ENCODE results near the gene TCEA2. TPM values are rescaled to one million over a fixed set of nuclear protein-coding genes. Genes with fewer than 3 reads are reported as not detected.

Gene TCEA2
- total and polyA plus RNA-seq, 9 of the 15 experiments (the other 6 are each of a cell fraction or from before 2014, with no cell fraction given) = 1.4 to 28.7 (median 5.4) TPM

DNA sequence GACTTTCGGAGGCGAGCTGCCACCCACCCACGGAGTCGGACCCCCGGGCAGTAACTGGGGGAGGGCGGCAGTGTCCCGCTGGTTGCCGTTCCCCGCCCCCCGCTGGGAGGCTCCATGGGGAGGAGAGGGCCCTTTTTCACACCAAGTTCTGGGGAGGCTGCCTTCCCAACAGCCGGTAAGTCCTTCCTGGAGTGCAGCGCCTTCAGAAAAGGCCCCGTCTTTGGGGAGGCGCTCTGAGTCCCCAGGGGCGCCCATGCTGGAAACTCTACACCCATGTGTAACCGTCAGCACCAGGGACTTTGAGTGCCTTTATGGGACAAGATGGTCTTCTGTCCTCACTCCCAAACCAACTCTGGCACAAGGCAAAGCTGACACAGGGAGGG is 13.1 kb upstream of the TCEA2 start (continued):
- TF ChIP-seq, protein P1, sequence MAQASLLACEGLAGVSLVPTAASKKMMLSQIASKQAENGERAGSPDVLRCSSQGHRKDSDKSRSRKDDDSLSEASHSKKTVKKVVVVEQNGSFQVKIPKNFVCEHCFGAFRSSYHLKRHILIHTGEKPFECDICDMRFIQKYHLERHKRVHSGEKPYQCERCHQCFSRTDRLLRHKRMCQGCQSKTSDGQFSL (CRISPR knock-in tag; IDR thresholded peaks at IDR 0.05) = no peak; the same call in 1 of the 2 replicates
- TF ChIP-seq, protein P1 (tag; IDR thresholded peaks at IDR 0.05) = no peak
- TF ChIP-seq YBX1 (IDR thresholded peaks at IDR 0.05) (no peak), ZNF778 (CRISPR knock-in tag; IDR thresholded peaks at IDR 0.05) (no peak), CEBPB (tag; IDR thresholded peaks at IDR 0.05) (no peak), RB1 (IDR thresholded peaks at IDR 0.05; ENCODE audit: low read depth) (no peak), CHD4 (IDR thresholded peaks at IDR 0.05; ENCODE audit: insufficient read depth, insufficient replicate concordance, low read depth, low read length, poor library complexity, severe bottlenecking) (peak; percentile 20), SAP30 (IDR thresholded peaks at IDR 0.05; ENCODE audit: borderline replicate concordance, insufficient read depth, low read depth, low read length, poor library complexity, severe bottlenecking) (no peak), HMGN3 (IDR thresholded peaks at IDR 0.05; ENCODE audit: borderline replicate concordance, extremely low read depth, insufficient read length, low read depth, low read length) (no peak), MYC (IDR thresholded peaks at IDR 0.05; ENCODE audit: low read depth, low read length) (no peak), MYC (CRISPR knock-in tag; IDR thresholded peaks at IDR 0.05; ENCODE audit: borderline replicate concordance, low read depth) (no peak; the same call in 1 of the 2 replicates)
- TF ChIP-seq, protein P2, sequence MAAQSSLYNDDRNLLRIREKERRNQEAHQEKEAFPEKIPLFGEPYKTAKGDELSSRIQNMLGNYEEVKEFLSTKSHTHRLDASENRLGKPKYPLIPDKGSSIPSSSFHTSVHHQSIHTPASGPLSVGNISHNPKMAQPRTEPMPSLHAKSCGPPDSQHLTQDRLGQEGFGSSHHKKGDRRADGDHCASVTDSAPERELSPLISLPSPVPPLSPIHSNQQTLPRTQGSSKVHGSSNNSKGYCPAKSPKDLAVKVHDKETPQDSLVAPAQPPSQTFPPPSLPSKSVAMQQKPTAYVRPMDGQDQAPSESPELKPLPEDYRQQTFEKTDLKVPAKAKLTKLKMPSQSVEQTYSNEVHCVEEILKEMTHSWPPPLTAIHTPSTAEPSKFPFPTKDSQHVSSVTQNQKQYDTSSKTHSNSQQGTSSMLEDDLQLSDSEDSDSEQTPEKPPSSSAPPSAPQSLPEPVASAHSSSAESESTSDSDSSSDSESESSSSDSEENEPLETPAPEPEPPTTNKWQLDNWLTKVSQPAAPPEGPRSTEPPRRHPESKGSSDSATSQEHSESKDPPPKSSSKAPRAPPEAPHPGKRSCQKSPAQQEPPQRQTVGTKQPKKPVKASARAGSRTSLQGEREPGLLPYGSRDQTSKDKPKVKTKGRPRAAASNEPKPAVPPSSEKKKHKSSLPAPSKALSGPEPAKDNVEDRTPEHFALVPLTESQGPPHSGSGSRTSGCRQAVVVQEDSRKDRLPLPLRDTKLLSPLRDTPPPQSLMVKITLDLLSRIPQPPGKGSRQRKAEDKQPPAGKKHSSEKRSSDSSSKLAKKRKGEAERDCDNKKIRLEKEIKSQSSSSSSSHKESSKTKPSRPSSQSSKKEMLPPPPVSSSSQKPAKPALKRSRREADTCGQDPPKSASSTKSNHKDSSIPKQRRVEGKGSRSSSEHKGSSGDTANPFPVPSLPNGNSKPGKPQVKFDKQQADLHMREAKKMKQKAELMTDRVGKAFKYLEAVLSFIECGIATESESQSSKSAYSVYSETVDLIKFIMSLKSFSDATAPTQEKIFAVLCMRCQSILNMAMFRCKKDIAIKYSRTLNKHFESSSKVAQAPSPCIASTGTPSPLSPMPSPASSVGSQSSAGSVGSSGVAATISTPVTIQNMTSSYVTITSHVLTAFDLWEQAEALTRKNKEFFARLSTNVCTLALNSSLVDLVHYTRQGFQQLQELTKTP (IDR thresholded peaks at IDR 0.05; ENCODE audit: low read depth in 1 of 2, partially characterized antibody in 2 of 2) = no peak
- TF ChIP-seq, protein P3, sequence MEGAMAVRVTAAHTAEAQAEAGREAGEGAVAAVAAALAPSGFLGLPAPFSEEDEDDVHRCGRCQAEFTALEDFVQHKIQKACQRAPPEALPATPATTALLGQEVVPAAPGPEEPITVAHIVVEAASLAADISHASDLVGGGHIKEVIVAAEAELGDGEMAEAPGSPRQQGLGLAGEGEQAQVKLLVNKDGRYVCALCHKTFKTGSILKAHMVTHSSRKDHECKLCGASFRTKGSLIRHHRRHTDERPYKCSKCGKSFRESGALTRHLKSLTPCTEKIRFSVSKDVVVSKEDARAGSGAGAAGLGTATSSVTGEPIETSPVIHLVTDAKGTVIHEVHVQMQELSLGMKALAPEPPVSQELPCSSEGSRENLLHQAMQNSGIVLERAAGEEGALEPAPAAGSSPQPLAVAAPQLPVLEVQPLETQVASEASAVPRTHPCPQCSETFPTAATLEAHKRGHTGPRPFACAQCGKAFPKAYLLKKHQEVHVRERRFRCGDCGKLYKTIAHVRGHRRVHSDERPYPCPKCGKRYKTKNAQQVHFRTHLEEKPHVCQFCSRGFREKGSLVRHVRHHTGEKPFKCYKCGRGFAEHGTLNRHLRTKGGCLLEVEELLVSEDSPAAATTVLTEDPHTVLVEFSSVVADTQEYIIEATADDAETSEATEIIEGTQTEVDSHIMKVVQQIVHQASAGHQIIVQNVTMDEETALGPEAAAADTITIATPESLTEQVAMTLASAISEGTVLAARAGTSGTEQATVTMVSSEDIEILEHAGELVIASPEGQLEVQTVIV (CRISPR knock-in tag; IDR thresholded peaks at IDR 0.05; ENCODE audit: borderline replicate concordance) = no peak
- TF ChIP-seq, protein P4, sequence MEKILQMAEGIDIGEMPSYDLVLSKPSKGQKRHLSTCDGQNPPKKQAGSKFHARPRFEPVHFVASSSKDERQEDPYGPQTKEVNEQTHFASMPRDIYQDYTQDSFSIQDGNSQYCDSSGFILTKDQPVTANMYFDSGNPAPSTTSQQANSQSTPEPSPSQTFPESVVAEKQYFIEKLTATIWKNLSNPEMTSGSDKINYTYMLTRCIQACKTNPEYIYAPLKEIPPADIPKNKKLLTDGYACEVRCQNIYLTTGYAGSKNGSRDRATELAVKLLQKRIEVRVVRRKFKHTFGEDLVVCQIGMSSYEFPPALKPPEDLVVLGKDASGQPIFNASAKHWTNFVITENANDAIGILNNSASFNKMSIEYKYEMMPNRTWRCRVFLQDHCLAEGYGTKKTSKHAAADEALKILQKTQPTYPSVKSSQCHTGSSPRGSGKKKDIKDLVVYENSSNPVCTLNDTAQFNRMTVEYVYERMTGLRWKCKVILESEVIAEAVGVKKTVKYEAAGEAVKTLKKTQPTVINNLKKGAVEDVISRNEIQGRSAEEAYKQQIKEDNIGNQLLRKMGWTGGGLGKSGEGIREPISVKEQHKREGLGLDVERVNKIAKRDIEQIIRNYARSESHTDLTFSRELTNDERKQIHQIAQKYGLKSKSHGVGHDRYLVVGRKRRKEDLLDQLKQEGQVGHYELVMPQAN (IDR thresholded peaks at IDR 0.05; ENCODE audit: borderline replicate concordance) = no peak
- TF ChIP-seq, protein P5, sequence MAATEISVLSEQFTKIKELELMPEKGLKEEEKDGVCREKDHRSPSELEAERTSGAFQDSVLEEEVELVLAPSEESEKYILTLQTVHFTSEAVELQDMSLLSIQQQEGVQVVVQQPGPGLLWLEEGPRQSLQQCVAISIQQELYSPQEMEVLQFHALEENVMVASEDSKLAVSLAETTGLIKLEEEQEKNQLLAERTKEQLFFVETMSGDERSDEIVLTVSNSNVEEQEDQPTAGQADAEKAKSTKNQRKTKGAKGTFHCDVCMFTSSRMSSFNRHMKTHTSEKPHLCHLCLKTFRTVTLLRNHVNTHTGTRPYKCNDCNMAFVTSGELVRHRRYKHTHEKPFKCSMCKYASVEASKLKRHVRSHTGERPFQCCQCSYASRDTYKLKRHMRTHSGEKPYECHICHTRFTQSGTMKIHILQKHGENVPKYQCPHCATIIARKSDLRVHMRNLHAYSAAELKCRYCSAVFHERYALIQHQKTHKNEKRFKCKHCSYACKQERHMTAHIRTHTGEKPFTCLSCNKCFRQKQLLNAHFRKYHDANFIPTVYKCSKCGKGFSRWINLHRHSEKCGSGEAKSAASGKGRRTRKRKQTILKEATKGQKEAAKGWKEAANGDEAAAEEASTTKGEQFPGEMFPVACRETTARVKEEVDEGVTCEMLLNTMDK (IDR thresholded peaks at IDR 0.05; ENCODE audit: borderline replicate concordance, insufficient read depth, low read depth, low read length, poor library complexity, severe bottlenecking) = no peak
